ENCODE measurements around the gene DLG2.

The DLG2 gene

GRCh38 chr11:83666149-83666548, 1961.0 kb downstream of the DLG2 start:
- Histone ChIP-seq H3K27me3 (ENCODE audit: control insufficient read depth, insufficient read depth, low read length) (no peaks in the 10 kb centered on the region), H3K9ac (ENCODE audit: low read depth, low read length) (no peak overlapping the region), H3K36me3 (ENCODE audit: control insufficient read depth, insufficient read depth, low read length) (no peaks in the 10 kb centered on the region)

GRCh38 chr11:83663988-83664387, 1963.2 kb downstream of the DLG2 start:
- no peaks in the 10 kb centered on the region for H3K27me3 ChIP-seq (ENCODE audit: control insufficient read depth, insufficient read depth, low read length)
- no peaks in the 10 kb centered on the region for H3K4me1 ChIP-seq (ENCODE audit: control insufficient read depth, insufficient read depth, low read length)
- no peak overlapping the region for H3K9ac ChIP-seq (ENCODE audit: low read depth, low read length)
- no peaks in the 10 kb centered on the region for H3K36me3 ChIP-seq (ENCODE audit: control insufficient read depth, insufficient read depth, low read length)
- H3K4me3 ChIP-seq (ENCODE audit: low read depth, low read length): no peak overlapping the region
- no peaks in the 10 kb centered on the region for H3K9me3 ChIP-seq (ENCODE audit: control insufficient read depth, insufficient read depth, low read length)

More at GRCh38 chr11:83666149-83666548, 1961.0 kb downstream of the DLG2 start:
- Histone ChIP-seq H3K9me3 (ENCODE audit: control insufficient read depth, insufficient read depth, low read length) (no peaks in the 10 kb centered on the region), H3K4me3 (ENCODE audit: low read depth, low read length) (no peak overlapping the region), H3K4me1 (ENCODE audit: control insufficient read depth, insufficient read depth, low read length) (no peaks in the 10 kb centered on the region)

DNA sequence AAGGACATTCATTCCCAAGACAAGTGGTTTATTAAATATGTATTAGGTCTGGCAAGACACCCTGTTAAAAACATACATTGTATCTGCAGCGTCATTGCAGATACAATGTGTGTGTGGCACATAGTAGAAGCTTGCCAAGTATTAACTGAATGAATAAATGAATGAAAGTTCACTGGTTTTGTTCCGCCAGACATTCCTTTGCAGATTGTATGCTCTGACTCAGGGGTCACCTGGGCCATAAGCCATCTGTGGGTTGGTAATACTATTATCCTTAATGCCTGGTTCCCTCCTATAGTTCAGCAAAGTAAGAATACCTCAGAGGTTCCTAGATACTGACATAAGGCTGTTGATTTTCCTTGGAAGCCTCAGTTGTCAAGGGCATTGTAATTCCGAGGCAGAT, 1963.7 kb downstream of the DLG2 start:
- H3K4me3 ChIP-seq (ENCODE audit: low read depth, low read length): no peak overlapping the region
- H3K36me3 ChIP-seq (ENCODE audit: control insufficient read depth, insufficient read depth, low read length): no peaks in the 10 kb centered on the region
- no peaks in the 10 kb centered on the region for H3K9me3 ChIP-seq (ENCODE audit: control insufficient read depth, insufficient read depth, low read length)
- no peaks in the 10 kb centered on the region for H3K4me1 ChIP-seq (ENCODE audit: control insufficient read depth, insufficient read depth, low read length)
- no peaks in the 10 kb centered on the region for H3K27me3 ChIP-seq (ENCODE audit: control insufficient read depth, insufficient read depth, low read length)
- H3K9ac ChIP-seq (ENCODE audit: low read depth, low read length): no peak overlapping the region

DNA sequence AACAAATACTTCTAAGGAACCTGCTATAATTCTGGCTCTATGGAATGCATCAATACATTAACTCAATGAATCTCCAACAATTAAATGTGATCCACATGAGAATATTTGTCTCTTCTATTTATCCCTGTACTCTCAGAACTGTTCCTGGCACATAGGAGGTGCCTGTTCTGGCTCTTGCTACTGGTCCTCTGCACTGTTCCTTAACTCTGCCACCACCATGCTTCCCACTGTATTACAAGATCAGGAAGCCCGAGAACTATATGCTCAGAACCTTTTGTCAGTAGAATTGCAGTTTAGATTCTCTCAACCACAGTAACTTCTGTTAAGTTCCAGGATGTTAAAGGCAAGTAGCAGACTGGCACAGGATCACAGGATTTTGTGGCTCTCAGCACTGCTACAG, 1964.7 kb downstream of the DLG2 start:
- Histone ChIP-seq H3K36me3 (ENCODE audit: control insufficient read depth, insufficient read depth, low read length) (no peaks in the 10 kb centered on the region), H3K9ac (ENCODE audit: low read depth, low read length) (no peak overlapping the region), H3K4me1 (ENCODE audit: control insufficient read depth, insufficient read depth, low read length) (no peaks in the 10 kb centered on the region), H3K4me3 (ENCODE audit: low read depth, low read length) (no peak overlapping the region), H3K27me3 (ENCODE audit: control insufficient read depth, insufficient read depth, low read length) (no peaks in the 10 kb centered on the region), H3K9me3 (ENCODE audit: control insufficient read depth, insufficient read depth, low read length) (no peaks in the 10 kb centered on the region)

DNA sequence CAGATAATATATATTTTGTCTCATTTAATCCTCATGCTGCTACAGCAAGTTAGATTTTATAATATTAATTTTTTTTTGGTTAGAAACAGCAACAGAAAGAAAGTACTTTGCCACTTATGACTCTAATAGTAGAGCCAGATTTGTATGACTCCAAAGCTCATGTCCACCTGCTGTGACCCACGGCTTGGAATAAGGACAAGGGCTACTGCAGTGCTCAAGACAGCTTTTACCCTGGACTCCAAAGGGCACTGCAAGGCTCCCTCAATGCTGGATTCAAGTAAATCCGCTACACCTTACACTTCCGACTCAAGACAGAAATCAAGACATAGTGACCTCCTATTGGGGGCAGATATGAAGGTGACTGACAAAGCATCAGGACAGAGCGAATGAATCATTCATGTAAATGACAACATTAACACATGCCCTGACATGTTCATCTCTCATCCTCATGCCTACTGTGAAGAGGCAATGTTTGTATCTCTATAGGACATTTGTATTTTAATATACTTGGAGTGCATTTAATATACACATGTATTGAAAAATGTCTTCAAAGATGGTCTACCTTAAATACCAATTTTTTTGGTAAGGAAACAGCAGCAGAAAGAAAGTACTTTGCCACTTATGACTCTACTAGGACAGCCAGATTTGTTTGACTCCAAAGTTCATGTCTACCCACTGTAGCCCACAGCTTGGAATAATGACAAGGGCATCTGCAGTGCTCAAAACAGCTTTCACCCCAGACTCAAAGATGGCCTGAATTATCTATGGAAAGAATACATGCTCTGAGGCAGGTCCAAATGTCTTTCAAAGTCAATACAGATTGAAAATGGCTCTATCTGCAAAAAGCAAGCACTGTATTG, 1965.4 kb downstream of the DLG2 start:
- Histone ChIP-seq H3K27me3 (ENCODE audit: control insufficient read depth, insufficient read depth, low read length) (no peaks in the 10 kb centered on the region), H3K36me3 (ENCODE audit: control insufficient read depth, insufficient read depth, low read length) (no peaks in the 10 kb centered on the region), H3K9me3 (ENCODE audit: control insufficient read depth, insufficient read depth, low read length) (no peaks in the 10 kb centered on the region), H3K9ac (ENCODE audit: low read depth, low read length) (no peak overlapping the region), H3K4me1 (ENCODE audit: control insufficient read depth, insufficient read depth, low read length) (no peaks in the 10 kb centered on the region), H3K4me3 (ENCODE audit: low read depth, low read length) (no peak overlapping the region)

DNA sequence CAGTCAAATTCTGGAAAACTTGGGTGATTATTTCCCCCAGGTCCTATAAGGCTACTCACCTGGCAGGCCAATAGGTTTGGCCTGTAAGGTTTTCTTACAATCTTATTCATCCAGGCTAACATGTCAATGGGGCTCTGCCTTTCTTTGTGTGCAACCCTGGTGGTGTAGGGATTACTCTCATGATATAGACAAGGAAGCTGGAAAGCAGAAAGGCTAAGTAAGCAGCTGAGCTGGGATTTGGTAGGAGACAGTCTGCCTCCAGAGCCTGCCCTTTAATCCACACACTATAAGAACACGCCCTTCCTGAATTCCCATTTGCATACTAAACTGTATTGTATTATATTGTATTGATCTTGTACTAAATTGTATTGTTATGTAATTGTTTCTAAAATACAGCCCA, 1967.7 kb downstream of the DLG2 start:
- Histone ChIP-seq H3K4me1 (ENCODE audit: control insufficient read depth, insufficient read depth, low read length) (no peaks in the 10 kb centered on the region), H3K9me3 (ENCODE audit: control insufficient read depth, insufficient read depth, low read length) (no peaks in the 10 kb centered on the region), H3K27me3 (ENCODE audit: control insufficient read depth, insufficient read depth, low read length) (no peaks in the 10 kb centered on the region), H3K9ac (ENCODE audit: low read depth, low read length) (no peak overlapping the region), H3K4me3 (ENCODE audit: low read depth, low read length) (no peak overlapping the region), H3K36me3 (ENCODE audit: control insufficient read depth, insufficient read depth, low read length) (no peaks in the 10 kb centered on the region)

DNA sequence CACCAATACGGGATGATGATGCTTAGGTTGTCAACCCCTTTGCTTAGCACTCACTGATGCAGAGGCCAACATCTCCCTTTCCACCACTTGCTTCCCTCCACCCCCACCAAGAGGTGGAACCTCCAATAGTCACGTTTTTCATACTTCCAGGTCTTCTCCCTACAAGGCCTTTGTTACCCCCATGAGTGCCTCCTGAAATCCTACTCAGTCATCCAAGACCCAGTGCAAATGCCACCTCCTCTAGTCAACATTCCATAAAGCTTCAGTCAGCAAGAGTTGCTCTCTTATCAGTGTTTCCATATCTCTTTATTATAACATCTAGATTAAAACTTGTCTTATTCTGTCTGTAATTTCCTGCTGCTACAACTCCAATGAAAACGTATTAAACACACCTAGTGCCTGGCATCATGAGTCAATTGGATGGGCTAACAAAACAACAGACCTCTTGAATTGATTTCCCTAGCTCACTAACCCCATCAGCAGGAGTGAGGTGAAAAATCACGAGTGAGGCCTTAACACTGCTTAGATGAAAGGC, 1970.3 kb downstream of the DLG2 start:
- no peaks in the 10 kb centered on the region for H3K36me3 ChIP-seq (ENCODE audit: control insufficient read depth, insufficient read depth, low read length)
- H3K4me1 ChIP-seq (ENCODE audit: control insufficient read depth, insufficient read depth, low read length): no peaks in the 10 kb centered on the region
- H3K4me3 ChIP-seq (ENCODE audit: low read depth, low read length): no peak overlapping the region
- H3K27me3 ChIP-seq (ENCODE audit: control insufficient read depth, insufficient read depth, low read length): no peaks in the 10 kb centered on the region
- H3K9ac ChIP-seq (ENCODE audit: low read depth, low read length): no peak overlapping the region
- H3K9me3 ChIP-seq (ENCODE audit: control insufficient read depth, insufficient read depth, low read length): no peaks in the 10 kb centered on the region

GRCh38 chr11:83655976-83656375, 1971.2 kb downstream of the DLG2 start:
- Histone ChIP-seq H3K9me3 (ENCODE audit: control insufficient read depth, insufficient read depth, low read length) (no peaks in the 10 kb centered on the region), H3K27me3 (ENCODE audit: control insufficient read depth, insufficient read depth, low read length) (no peaks in the 10 kb centered on the region), H3K4me1 (ENCODE audit: control insufficient read depth, insufficient read depth, low read length) (no peaks in the 10 kb centered on the region), H3K36me3 (ENCODE audit: control insufficient read depth, insufficient read depth, low read length) (no peaks in the 10 kb centered on the region), H3K9ac (ENCODE audit: low read depth, low read length) (no peak overlapping the region), H3K4me3 (ENCODE audit: low read depth, low read length) (no peak overlapping the region)

DNA sequence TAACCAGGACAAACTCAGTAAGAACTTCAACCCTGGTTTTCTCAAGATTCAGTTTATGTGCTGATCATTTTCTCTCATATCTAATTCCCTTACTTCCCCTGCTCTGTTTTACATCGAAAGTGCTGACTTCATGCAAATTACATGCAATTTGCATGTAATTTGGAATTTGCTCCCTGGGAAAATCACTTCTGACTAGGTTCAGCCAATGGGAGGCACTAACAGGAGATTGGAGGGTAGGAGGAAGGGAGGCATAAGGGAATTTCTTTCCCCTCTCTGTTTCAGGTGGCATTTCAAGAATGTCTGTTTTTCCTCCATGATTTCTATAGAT, 1977.7 kb downstream of the DLG2 start:
- no peaks in the 10 kb centered on the region for H3K36me3 ChIP-seq (ENCODE audit: control insufficient read depth, insufficient read depth, low read length)
- H3K9me3 ChIP-seq (ENCODE audit: control insufficient read depth, insufficient read depth, low read length): no peaks in the 10 kb centered on the region
- H3K4me1 ChIP-seq (ENCODE audit: control insufficient read depth, insufficient read depth, low read length): no peaks in the 10 kb centered on the region
- H3K27me3 ChIP-seq (ENCODE audit: control insufficient read depth, insufficient read depth, low read length): no peaks in the 10 kb centered on the region
- no peak overlapping the region for H3K9ac ChIP-seq (ENCODE audit: low read depth, low read length)
- H3K4me3 ChIP-seq (ENCODE audit: low read depth, low read length): no peak overlapping the region

GRCh38 chr11:83648610-83649527, 1978.3 kb downstream of the DLG2 start:
- Histone ChIP-seq H3K9ac (ENCODE audit: low read depth, low read length) (no peak overlapping the region), H3K4me1 (ENCODE audit: control insufficient read depth, insufficient read depth, low read length) (no peaks in the 10 kb centered on the region), H3K27me3 (ENCODE audit: control insufficient read depth, insufficient read depth, low read length) (no peaks in the 10 kb centered on the region), H3K9me3 (ENCODE audit: control insufficient read depth, insufficient read depth, low read length) (no peaks in the 10 kb centered on the region), H3K4me3 (ENCODE audit: low read depth, low read length) (no peak overlapping the region), H3K36me3 (ENCODE audit: control insufficient read depth, insufficient read depth, low read length) (no peaks in the 10 kb centered on the region)

GRCh38 chr11:83645561-83645960, 1981.6 kb downstream of the DLG2 start:
- H3K27me3 ChIP-seq (ENCODE audit: control insufficient read depth, insufficient read depth, low read length): no peaks in the 10 kb centered on the region
- no peak overlapping the region for H3K4me3 ChIP-seq (ENCODE audit: low read depth, low read length)
- no peak overlapping the region for H3K9ac ChIP-seq (ENCODE audit: low read depth, low read length)
- no peaks in the 10 kb centered on the region for H3K9me3 ChIP-seq (ENCODE audit: control insufficient read depth, insufficient read depth, low read length)
- no peaks in the 10 kb centered on the region for H3K36me3 ChIP-seq (ENCODE audit: control insufficient read depth, insufficient read depth, low read length)
- no peaks in the 10 kb centered on the region for H3K4me1 ChIP-seq (ENCODE audit: control insufficient read depth, insufficient read depth, low read length)
